Left lobe of liver (tissue), 2 donors: ENCODE data around the gene ME3. TPM values are rescaled to one million over a fixed set of nuclear protein-coding genes. Genes with fewer than 3 reads are reported as not detected.

Source experiments
- ATAC-seq: fragments of 200-7000 bp; cut with Tn5 transposase; one replicate; pipeline ENCODE4 v1.9.1; 2020; ENCODE audit warnings: mild to moderate bottlenecking, moderate library complexity
- DNase-seq: peaks from one replicate; pipeline ENCODE4 v3.0.0-alpha.2; 2020; ENCODE audit warnings: low spot score
- total RNA-seq: library from RNA; stranded (reverse); gene quantifications from one replicate; pipeline ENCODE4 v1.2.1, GENCODE V29; 2021
- donor health status: DM: no; HTN: no; CAD: no; lungs with moderate emphysema.
- donor health status: DM: no; HTN: yes; CAD: no.

Gene ME3
- total RNA-seq, 1 donor from 2014 or later: 4.0 TPM

DNA sequence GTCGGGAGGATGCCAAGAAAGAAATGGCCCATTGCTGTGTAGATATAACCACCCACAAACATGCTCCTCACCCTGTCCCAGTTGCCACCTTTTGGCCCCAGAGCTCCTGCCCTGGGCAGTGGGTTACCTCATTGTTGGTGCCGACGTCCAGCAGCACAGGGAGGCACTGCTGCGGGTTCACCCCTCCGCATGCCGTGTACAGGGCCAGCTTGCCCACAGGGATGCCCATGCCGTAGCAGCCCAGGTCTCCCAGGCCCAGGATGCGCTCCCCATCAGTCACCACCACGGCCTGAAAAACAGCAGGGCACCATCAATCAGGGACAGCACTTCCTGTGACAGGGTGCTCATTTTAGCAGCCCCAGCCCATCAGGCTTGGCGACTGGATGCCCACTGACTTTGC is 174.6 kb downstream of the ME3 start:
- no peak for DNase-seq
- ATAC-seq: no peak

DNA sequence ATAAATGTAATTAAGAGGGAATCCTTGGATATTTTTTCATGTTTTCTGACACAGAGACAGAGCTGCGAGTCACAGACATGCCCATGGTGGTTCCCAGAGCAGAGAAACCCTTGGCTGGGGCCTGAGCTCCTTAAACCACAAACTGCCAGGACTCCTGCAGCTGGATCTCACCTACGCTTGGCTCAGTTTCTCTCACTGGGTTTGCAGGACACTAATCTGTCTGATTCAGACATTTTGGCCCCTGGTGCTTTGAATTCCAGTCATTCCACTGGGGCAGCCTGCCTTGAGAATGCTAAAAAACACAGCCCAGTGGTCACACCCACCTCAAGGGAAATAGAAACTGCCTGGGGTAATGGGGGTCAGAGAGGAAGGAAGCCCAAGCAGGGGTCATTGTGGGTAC is 175.1 kb downstream of the ME3 start:
- DNase-seq (no peak), ATAC-seq (no peak)

DNA sequence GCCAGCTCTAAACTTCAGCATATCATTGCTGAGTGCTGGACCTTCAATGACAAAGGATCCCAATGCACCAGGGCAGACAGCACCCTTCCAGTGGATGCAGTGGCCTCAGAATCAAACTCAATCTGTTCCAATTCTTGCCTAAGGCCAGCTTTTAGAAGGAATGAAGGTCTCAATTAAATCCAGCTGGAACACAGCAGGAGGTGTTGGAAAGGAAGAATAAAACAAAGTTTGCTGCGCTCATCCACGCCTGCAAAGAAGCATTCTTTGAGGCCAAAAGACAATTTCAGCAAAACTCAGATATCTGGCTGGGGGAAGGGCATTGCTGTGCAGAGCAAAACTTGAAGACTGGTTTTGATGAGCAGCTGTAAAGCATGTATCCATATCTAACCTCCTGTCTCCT is 177.1 kb downstream of the ME3 start:
- ATAC-seq (no peak), DNase-seq (no peak)

DNA sequence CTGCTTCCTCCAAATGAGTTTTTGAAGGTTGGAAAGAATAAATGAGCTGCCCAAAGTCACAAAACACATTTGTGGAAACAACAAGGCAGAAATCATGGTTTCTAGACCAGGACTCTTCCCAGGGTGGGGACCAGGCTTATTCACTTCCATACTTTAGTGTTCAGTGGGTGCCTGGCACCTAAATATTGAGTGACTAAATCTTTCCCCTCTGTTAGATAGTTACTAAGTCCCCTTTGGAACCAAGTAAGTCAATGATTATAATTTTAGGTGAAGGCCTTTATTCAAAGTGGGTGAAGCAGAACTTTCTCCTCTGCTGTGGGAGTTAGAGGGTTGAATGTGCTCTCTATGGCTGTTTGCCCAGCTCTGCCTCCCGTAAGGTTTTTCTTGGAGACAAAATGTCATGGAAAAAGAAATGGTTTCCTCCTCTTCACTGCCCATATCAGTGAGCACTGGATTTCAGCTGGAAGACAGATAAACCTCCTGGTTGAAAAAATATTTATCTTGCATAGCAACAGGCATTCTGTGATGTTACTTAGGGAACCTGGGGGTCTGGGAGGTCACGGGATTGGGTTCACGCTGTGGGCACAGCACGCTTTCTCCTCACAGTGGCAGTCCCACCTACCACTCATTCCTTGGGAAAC is 179.9 kb downstream of the ME3 start:
- no peak for DNase-seq
- ATAC-seq: no peak

DNA sequence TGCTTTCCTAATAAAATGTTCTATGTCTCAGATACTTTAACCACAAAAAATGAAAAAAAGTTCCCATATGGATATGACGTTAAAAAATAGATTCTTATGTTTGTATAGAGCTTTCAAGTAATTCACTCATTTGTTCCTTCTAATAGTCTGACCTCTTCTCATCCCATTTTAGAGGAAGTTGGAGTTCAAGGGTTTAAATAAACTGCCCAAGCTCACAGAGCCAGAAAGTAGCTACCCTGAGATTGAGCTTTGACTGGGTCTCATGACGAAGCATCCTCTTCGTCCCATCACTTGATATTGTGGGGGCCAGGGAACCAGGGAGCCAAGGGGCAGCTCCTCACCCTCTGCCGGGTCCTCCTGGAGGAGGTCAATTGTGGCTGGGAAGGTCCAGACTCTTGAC is 181.4 kb downstream of the ME3 start:
- DNase-seq (no peak), ATAC-seq (no peak)

DNA sequence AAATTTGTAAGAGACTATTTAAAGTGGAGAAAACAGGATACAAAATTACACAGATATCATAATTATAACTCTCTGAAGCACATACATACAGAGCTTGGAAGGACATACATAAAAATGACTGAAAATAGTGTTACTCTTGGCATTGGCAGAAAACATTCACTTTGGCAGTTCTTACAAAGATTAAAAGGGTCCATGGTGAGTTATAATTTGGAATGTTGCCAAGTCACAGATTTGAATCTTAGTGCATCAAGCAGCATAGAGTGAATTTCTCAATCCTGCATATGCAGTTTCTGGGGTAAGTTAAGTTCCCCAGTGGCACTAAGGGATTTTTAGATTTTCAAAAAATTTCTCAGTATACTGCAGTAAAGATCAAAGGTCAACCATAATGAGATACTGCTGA is 181.8 kb downstream of the ME3 start:
- no peak for ATAC-seq
- no peak for DNase-seq

DNA sequence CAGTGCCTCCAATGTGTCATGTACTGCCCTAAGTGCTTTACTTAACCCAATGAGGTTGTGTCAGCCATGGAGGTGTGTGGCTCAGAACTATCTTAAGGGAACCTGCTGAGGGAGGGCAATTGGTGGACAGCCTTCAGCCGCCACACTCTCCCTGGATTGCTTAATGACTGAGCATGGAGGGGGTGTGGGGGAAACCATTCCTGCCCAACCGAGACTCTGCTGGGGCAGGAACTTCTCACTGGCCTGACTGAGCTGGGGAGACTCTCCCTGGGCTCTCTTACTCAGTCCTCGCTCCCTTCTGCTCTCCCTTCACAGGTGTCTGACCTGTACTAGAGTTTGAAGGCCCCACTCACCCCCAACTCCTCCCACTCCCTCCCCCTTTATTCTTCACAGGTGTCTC is 183.0 kb downstream of the ME3 start:
- no peak for DNase-seq
- ATAC-seq: no peak

DNA sequence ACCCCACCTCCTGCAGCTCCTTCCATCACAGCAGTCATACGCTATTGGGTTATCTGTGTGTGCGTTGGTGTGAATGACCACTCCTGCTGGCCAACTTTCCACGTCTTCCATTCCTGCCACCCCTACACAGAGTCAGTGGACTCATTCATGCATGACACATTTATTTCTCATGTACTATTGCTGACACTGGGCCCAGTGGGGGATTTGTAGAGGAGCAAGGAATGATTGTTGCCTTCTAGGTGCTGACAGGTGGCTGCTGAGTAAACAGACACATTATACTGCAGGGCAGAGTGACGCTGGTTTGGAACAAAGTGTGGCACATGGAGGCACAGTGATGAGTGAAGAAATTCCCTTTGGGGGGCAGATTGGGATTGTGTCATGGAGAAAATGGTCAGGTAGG is 183.9 kb downstream of the ME3 start:
- DNase-seq (no peak), ATAC-seq (no peak)

DNA sequence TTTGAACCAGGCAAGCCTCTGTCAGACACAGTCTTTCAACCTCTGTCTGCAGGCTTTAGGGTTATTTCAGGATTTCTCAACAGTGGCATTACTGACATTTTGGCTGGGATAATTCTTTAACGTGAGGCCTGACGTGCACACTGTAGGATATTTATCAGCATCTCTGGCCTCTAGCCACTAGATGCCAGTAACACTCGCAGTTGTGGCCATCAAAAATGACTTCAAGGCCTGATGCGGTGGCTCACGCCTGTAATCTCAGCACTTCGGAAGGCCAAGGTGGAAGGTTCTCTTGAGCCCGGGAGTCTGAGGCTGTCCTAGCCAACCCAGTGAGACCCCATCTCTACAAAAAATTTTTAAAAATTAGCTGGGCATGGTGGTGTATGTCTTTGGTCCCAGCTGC is 184.7 kb downstream of the ME3 start:
- DNase-seq (no peak), ATAC-seq (no peak)

DNA sequence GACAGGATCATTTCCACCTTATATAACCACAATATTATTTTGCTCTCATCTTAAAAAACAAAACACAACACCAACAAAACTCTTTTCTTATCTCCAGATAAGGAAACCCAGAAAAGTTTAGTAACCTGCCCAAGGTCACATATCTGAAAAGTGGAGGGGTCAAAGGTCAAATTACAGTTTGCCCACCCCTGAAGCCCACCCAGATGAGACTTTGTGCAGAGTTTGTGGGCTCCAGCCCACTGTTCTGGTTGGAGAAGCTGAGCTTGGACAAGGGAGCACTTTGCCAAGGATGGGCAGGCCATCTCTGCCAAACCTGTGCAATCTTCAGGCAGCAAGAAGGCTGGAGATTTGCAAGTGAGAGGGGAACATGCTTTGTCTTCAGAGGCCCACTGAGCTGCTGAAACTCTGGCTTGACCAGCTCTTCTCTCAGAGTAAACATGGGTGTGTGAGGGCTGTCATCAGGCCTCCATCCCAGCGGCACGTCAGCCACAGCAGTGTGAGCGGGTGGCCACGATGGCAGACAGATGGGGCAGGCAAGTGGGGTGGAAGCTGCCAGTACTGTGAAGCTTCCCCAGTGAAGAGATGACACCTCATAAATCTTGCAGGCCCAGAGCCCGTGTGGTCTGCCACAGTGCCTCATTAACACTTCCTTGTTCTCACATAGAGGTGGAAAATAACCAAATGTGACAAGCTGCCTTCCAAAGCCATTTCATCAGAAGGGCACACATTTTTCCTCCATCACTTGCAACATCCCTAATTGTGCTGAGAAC is 186.0 kb downstream of the ME3 start:
- ATAC-seq: no peak
- DNase-seq: no peak

DNA sequence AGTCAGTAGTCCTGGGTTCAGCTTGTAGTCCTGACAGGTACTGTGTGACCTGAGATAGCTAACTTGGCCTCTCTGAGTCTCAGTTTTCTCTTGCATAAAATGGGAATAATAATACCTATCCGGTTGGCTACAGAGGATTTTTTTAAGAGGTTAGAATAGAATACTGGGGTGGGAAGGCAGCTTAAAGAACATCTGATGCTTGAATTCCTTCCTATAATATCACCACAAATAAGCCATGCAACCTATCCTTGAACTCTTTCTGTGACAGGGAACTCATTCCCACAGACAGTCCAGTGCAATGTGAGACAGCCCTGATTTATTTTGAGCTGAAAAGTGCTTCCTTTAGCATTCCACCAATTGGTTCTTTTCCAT is 187.6 kb downstream of the ME3 start:
- no peak for DNase-seq
- ATAC-seq: no peak

DNA sequence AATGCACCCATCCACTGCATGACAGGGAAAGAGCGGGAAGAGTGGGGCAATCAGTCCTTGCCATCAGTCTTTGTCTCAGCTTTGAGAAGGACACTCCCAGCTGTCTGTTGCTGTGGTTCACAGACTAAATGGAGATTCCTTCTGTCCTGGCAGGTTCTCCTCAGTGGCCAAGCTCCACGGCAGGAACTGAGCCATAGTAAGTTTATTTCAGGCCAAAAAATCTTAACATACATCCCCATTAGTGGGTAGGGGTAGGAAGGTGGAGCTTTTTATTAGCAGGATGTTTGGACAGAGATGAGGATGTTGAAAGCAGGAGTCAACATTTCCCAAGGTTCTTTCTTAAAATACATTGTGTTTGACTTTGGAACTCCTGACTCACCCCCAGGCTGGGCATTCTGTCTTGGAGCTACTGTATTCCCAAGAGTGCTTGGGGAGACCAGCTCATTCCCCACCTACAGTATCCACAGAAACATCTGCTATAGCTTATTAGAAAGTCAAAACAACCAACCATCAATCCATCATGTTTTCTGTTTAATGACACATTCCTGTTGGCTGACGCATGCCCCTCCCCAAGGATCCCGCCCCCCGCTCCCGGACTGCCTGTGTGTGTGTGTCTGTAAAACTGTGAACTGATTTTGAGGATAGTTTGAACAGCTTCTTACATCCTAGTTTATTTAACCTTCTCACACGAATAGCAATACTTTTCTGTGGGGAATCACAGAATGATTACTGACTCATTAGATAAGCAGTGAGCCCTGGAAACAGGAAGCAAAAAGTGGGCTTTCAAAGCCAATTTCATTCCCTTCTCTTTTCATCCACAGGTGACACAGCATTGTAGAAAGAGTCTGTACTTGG is 188.2 kb downstream of the ME3 start:
- DNase-seq (no peak), ATAC-seq (no peak)

DNA sequence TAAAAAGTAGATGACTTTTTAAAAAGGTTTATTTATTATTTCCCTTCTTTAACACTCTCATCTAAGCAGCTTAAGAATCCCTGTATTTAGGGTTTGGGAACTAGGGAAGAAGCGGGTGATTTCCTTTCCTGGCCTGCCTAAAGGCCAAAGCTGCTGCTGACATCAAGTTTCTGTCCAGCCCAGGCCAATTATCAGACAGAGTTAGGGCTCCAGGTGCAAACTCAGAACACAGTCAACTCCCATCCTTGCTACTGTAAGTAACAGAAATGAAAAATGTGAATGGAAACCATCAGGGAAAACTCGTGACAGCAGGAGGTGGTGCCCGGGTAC is 188.8 kb downstream of the ME3 start:
- ATAC-seq: no peak

DNA sequence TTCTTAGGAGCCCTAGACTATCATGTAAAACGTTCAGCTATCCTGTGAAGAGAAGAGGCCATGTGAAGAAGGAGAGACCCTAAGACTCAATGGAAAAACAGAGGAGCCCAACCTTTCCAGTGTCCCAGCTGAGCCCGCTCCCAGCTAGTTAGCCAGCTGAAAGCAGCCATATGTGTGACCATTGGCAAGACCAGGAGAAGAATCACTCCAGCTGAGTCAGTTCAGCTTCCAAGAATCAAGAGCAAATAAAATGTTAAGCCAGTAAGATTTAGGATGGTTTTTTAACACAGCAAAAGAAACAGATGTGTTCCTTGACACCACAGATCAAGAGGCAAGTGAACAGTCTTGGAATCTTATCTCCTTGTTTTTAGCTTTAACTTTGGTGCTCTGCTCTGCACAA is 189.7 kb downstream of the ME3 start:
- ATAC-seq (no peak), DNase-seq (no peak)

More for the DNA sequence above, 188.8 kb downstream of the ME3 start:
- DNase-seq: no peak

DNA sequence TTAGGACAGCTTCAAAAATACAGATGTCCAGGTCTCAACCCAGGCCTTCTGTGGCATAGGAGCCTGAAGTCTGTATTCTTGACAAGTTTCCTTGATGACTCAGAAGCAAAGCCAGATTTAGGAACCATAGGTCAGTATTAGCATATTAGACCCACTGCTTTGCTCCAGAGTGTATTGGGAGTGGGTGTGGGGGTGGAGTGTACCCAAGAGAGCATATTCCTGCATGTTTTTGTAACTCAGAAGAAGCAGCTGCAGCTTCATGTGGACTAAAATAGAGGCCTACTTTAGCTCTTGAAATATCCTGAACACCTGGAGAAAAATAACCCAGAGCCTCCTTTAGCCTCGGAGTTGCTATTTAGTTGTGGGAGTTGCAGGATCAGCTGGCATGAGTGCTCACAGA is 191.0 kb downstream of the ME3 start:
- DNase-seq: no peak
- ATAC-seq: no peak

DNA sequence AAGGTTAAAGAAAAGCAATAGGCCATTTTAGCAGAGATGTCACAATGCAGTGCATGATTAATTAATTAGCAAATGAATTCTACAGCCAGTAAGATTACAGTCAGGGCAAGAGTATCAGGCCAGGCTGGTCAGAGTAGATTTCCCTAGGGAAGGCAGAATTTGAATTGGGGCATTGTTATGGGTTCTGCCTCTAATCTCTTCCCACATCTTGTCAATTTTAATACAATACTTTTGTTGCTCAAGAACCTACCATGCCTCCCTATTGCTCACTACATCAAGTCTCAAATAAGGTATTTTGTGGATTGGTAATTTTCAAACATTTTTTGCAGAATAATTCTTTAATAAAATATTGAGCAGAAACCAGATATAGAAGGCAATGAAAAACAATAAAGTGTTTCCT is 194.1 kb downstream of the ME3 start:
- no peak for DNase-seq
- ATAC-seq: no peak

DNA sequence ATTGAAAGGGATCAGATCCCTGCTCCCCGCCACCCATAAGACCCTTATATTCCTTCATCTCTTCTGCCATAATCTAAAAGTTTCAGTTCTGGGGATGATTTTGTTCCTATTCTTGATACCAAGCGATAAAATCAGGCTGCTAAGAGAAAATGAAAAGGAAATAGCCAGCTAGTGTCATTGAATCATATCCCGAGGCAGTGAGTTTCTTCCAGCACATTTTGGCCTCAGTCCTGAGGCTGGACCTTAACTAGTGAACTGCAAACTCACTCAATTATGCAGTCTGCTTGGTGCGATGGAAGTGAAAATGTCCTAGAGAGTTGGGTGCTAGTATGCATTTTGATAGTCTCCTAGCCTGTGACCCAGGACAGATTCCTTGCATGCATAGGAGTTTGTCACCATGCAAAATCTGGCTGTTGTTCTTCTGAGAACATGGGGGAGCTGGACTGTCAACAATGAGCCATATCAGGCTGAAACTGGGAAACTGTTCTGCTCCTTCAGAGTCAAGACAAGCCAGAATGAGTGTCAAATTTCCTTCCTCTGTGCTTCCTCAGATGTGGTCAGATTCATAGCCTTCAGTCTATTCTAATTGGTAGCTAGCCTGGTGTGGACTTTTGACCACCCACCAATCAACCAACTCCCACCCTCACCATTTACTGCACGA is 194.8 kb downstream of the ME3 start:
- ATAC-seq: no peak
- no peak for DNase-seq

DNA sequence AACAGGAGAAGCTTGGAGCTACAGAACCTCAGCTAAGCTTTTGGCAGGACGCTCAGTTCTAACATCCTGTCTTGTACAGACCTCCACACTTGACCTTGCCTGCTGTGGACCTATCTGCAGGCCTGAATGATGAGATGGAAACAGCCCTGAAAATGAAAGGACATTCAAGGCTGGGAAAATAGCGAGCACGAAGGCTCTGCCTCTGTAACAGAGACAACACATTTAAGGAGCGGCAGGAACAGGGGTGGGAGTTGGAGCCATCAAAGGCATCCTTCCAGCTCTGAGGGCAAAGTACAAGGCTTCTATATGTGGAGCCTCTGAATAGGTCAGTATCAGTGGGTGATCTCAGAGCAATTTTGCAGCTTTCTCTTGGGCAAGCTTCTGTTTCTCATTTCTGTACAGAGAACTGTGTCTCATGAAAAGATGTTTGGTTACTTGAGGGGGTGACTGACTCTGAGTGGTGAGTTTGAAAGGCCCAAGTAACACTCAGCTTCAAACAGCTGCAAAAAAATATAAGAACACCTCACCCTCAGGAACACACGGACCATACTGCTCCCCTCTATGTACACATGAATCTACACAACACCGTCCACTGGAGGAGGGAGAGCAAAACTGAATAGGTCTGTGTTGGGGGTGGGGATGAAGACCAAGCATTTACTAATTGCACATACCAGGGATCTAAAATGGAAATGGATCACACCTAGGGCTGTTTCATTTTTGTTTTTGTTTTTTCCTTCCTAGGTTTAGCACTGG is 196.1 kb downstream of the ME3 start:
- ATAC-seq: peak; percentile 66
- no peak for DNase-seq

DNA sequence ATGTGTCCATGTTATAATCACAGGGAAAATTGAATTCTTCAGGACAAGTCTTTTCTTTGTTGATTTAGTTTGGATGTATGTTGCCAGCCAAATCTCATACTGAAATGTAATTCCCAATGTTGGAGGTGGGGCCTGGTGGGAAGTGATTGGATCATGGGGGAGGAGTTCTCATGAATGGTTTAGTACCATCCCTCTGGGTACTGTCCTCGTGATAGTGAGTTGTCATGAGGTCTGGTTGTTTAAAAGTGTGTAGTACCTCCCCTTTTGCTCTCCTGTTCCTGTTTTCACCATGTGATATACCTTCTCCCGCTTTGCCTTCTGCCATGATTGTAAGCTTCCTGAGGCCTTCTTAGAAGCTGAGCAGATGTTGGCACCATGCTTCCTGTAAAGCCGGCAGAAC is 197.4 kb downstream of the ME3 start:
- DNase-seq (no peak), ATAC-seq (no peak)

DNA sequence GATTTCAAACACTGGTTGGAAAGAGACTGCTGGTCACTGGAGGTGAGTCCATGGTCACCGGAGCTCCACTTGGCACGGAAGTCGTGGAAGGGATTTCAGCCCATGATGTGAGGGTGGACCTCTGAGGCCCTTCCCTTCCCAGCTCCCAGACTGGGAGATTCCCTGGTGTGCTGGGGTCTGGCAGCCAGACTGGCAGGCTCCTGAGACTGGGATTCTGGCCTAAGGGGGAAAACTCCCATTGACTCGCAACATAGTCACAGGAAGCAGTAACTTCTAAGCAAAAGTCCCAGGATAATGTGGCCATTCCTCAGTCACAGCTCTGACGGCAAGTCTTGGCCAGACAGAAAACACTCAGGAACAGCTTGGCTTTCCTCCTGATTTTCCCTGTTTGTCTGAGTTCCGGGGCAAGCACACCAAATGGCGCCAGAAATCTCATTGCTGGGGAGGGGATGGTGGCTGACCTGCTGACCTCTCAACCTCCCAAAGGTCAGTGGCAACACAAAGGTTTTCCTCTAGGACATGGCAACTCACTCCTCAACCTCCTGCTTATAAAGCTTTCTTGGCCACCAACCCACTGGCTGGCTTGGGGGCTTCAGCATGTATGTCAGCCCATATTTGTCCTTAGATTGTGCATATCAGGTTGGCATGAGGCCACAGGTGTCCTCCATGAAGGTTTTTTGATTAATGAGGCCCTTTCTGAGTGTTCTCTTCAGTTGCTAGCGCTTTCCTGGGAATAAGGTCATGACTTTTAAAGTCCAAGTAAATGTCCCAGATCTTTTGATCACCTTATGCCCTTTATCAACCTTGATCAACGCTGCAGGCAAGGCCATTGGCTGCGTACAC is 198.2 kb downstream of the ME3 start:
- no peak for DNase-seq
- ATAC-seq: peak; percentile 20
